ENCODE results near the gene ZNF646.

Gene ZNF646

DNA sequence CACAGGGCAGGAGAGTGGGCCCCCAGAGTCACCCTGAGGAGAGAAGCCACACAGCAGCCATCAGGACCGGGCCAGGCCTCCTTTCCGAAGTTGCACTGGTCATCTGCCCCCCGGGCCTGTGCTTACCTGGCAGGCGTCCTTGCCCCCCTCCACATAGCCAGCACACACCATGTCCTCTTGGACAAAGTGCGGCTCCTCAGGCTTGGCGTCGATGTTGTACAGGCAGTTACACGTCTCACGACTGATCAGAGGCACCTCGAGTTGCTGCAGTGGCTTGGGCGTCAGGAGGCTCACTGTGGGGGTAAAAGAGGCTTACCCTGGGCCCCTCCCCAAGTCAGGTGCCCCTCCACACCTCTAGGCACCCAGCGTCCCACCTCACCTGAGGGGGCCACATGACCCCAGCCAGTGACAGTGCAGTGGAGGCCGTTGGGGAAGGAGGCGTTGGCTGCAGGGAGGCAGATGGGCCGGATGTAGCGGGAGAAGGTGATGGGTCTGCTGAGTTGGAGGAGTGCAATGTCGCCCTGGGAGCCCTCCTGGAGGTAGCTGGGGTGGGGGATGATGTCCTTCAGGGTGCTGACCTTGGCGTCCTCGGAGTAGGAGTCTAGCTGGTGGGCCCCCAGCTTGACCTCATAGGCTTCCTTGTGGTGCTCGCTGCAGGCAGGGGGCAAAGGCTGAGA lies 58.2 kb downstream of the ZNF646 start:
- no peak for TF ChIP-seq CTCF (conservative IDR thresholded peaks at IDR 0.05; ENCODE audit: low read depth, low read length)
- DNase-seq (ENCODE audit: low read depth) = no peak
- H3K4me3 ChIP-seq (ENCODE audit: low read depth, low read length) = no peak overlapping the region

GRCh38 chr16:31133046-31133501 lies 58.9 kb downstream of the ZNF646 start:
- DNase-seq (ENCODE audit: low read depth) = no peak
- no peak for TF ChIP-seq CTCF (conservative IDR thresholded peaks at IDR 0.05; ENCODE audit: low read depth, low read length)
- no peak overlapping the region for H3K4me3 ChIP-seq (ENCODE audit: low read depth, low read length)

Measured in choroid plexus epithelial cell (primary cell).